Stimulated activated naive CD4-positive, alpha-beta T cell treated with Interleukin-2 at 50 U/mL for 16 hours (primary cell): ENCODE measurements around the gene GMPPB.
"Not testable (repeated sequence)": the region's sequence is repeated elsewhere in the genome, so short reads cannot be mapped to it uniquely, and the experiment has no call there.

Experiments
- DNase-seq: peaks from one replicate; lab custom pipeline; 2025; lab: John Stamatoyannopoulos, UW

Gene GMPPB

GRCh38 chr3:49689908-49690624 lies 33.7 kb downstream of the GMPPB start:
- not testable (repeated sequence) for DNase-seq

GRCh38 chr3:49689046-49689907 lies 34.5 kb downstream of the GMPPB start, which contains the start of the genes MST1 and RNF123:
TSS of gene MST1 (minus strand) at chr3:49689474. CDS start at chr3:49688691, 783 bp downstream.
TSS of gene RNF123 (plus strand) at chr3:49689557. CDS start at chr3:49691166, 1,609 bp downstream.
- no peak for DNase-seq

DNA sequence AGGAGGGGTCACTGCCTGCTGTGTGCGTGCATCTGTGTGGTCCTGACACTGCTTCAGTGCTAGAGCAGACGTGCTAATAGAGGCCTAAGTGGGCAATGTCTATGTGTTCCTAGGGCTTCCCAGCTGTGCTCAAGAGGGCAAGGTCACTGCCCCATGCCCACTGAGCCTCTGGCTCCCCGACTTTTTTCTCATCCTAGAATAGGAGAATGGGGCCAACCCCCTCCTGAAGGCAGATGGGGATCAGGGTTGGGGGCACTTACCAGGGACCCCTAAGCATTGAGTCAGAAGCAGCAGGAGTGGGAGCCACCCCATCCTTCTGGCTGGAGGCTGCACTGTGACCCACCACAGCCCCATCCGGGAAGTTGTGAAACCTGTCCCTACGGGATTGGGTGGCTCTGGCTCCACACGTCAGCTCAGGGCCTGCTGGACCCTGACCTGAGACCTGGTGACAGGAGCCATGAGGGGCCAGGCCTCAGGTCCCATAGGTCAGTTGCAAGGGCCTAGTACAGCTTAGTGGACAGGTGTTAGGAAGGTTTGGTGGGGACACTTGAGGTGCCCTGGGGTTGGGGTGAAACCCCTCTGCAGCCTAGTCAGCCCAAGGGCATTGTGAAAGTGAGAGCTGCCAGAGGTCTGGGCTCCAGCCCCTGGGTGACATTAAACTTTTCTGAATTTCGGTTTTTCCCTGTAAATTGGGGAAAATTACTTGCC lies 35.3 kb downstream of the GMPPB start:
- DNase-seq, result not testable (repeated sequence)

DNA sequence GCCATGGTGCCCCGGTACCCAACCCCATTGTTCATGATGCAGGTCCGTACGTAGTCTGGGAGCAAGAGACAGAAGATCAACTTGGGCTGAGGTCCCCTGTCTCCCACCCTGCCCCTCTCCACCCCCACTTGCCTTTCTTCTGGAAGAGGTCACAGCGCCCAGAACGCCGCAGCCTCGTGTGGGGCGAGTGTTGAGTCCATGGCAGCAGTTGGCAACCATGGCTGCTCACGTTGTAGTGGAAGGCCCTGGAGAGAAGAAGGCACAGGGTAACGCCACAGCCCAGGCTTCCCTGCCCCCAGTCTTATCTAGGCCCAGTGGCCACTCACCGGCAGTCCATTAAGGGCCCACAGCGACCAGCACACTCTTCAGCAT lies 36.3 kb downstream of the GMPPB start:
- not testable (repeated sequence) for DNase-seq

DNA sequence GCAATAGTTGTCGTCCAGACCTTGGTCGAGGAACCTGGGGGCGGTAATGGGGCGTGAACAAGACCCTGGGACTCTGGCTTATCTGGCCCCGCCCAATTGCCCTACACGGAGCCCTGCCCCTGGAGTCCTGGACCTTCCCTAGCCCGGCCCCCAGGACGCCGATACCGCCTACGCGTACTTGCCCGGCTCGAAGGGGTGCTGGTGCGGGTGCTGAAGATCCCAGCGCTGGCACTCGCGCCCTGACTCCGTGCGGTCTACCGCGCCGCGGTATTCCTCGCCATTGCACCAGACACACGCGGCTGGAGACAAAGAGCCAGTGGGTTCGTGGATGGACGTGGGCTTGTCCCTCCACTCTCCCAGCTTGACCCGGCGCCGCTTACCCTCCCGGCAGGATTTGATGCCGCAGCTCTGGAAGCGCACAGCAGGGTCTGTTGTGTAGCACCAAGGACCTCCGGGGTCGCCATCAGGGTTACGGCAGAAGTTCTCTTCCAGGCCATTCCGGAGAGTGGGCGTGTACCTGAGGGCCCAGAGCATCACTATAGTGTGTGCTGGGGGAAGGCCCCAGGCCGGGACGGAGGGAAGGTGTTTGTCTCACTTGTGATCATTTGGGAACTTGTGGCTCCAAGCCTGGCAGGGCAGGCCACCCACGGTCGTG lies 36.9 kb downstream of the GMPPB start:
- DNase-seq, result not testable (repeated sequence)

DNA sequence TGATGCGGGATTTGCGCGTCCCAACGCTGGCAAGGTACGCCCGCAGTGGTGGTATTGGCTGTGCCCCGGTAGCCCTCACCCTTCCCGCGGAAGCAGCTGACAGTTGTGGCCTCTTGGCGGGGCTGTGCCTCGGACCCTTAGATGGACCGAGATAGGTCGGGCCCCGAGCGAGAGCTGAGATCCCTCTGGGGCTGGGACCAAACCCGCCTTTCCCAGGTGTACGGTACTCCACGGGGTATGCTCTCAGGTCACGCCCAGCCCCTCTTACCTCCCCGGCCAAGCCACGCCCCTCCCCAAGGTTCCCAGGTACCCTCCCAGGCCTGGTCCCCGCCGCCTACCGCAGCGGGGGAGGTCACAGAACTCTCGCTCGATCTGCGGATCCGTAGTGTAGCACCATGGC lies 37.4 kb downstream of the GMPPB start:
- not testable (repeated sequence) for DNase-seq

- not testable (repeated sequence) for DNase-seq
Observed at GRCh38 chr3:49685846-49686245, 37.9 kb downstream of the GMPPB start.

GRCh38 chr3:49685103-49685502 lies 38.6 kb downstream of the GMPPB start:
- DNase-seq, result not testable (repeated sequence)

GRCh38 chr3:49684453-49684852 lies 39.3 kb downstream of the GMPPB start:
- DNase-seq, result not testable (repeated sequence)

DNA sequence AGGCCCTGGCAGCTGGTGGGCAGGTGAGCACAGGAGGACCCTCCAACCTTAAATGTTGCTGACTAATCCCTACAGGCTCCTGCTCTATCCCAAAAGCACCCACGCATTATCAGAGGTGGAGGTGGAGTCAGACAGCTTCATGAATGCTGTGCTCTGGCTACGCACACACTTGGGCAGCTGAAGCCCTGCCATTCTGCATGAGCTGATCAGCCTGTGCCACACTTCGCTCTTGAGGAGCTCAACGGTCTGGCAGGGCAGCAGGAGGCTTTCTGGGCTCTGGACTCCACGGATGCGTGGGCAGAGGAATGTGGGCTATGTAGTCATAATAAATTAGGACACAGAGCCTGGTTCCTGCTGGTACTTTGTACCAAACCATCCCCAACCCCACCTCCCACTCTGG lies 40.6 kb downstream of the GMPPB start:
- DNase-seq, result no peak

- DNase-seq, result no peak
Observed at GRCh38 chr3:49681543-49681942, 42.2 kb downstream of the GMPPB start.

- DNase-seq, result no peak
Observed at GRCh38 chr3:49681232-49681522, 42.6 kb downstream of the GMPPB start.

GRCh38 chr3:49680493-49681231 lies 43.1 kb downstream of the GMPPB start:
- no peak for DNase-seq

DNA sequence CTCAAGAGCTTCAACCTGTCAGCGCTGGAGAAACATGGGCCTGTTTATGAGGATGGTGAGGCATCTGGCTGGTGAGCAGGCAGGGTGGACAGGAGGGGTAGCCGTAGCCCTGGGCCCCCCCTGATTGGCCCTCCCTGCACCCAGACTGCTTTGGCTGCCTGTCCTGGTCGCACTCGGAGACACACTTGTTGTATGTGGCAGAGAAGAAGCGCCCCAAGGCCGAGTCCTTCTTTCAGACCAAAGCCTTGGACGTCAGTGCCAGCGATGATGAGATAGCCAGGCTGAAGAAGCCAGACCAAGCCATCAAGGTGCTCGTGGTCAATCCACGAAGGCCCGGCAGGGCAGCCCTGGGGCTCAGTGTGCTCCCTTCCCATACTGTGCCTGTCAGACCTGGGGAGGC lies 47.8 kb downstream of the GMPPB start:
- no peak for DNase-seq

DNA sequence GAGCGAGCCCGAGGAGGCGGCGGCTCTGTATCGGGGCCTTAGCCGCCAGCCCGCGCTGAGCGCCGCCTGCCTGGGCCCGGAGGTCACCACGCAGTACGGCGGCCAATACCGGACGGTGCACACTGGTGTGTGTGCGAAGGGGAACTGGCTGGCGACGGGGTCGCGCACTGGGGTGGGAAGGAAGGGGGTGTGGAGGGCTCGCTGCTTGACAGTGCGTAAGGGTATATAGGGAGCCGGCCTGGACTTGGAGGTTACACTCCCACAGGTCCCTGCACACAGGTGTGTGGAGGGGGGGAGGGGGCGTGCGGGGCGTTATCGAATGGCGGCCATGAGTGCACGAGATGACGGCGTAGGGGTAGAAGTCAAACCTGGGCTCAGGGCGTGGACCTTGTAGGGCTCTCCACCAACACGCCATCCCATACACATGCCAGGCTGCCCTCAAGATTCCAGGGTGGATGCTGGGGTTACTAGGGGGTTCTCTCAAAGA lies 49.2 kb downstream of the GMPPB start:
- DNase-seq, result no peak

DNA sequence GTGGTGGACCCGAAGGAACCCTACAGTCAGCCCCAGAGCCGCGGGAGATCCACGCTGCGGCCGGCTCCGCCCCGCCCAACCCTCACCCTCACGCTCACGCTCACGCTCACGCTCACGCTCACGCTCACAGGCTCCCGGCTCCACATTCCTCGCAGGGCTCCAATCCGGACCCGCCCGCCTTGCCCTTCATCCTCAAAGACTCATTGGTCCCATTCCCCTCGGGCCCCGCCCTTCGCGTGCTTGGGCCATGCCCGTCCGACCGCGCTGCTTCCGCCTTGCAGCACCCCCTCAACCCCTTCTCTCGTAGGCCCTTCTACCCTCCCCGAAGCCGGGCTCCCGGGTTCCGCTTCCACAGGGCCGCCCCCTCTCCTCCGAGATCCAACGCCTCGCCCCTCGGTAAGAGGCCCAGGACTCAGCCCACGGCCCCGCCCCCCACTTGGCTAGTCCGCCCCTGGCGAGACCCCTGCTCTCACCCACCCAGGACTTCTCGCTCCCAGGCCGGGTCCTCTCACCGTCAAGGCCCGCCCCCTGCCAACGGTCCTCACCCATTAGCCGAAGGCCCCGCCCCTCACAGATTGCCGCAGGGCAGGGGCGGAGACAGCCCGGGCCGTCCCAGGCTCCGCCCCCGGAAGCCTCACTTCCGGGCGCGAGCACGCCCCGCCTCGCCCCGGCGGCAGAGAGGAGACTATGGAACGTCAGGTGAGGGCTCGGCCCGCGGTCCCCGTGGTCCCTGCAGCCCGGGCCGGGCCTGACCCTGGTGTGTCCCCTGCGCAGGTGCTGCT lies 49.8 kb downstream of the GMPPB start, which contains the start of gene APEH:
Gene APEH, plus strand, starts transcription at position 637 of the 782 bp plus-strand sequence. Its CDS starts 51 bp downstream, at position 688.
- no peak for DNase-seq

DNA sequence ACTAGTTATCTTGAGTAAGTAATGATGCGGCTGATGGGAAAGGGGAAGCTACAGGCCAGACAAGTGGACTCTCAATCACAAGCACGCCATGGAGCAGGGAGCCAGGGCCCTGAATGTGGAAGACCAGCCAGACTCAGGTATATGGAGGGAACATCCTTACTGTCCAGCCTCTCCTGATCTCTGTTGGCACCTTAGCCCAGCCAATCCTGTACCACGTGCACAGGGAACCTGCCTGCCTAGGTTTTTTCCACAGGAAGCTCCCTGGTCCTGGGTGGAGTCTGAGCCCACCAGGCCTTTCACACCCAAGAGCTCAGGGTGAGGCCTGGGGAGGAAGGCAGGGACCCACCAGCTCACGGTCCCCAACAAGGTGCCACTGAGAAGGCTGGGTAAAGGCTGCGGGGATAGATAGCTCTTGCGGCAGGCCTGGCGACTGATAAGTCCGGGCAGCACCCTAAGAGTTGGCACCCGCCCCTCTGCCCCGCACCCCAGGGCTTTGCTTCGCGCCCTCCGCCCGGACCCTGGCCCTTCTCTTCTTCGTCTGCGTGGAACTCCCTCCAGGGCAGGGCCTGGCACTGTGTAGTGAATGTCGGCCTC lies 50.5 kb downstream of the GMPPB start:
- DNase-seq, result no peak

GRCh38 chr3:49671291-49672288 lies 52.2 kb downstream of the GMPPB start:
- DNase-seq, result no peak

DNA sequence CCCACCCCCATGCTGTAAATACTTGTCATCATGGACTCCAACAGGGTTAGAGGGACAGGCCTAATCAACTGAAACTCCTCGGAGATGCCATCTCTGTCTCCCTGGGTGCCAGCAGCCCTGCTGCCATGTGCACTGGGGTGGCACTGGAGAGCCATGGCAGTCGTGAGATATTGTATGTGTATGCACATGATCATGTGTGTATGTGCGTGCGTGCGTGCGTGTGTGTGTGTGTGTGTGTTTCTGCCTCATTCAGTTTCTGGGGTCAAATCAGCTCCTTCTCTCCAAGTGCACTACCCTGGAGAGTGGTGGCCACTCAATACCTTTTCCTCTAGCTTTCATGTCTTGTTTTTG lies 52.8 kb downstream of the GMPPB start:
- DNase-seq, result no peak
